ENCODE measurements around the gene CPLX1. TPM values are rescaled to one million over a fixed set of nuclear protein-coding genes. Genes with fewer than 3 reads are reported as not detected.

Gene CPLX1
- total RNA-seq, 1 donor from 2014 or later, result 115 TPM

- Mint-ChIP-seq H3K4me1 (ENCODE audit: low read depth, unreplicated experiment) (peaks cover 18% of the 10 kb centered on the region), H3K27ac (ENCODE audit: unreplicated experiment) (peak overlapping the region; percentile 77), H3K9me3 (ENCODE audit: unreplicated experiment) (peaks cover 25% of the 10 kb centered on the region), H3K27me3 (ENCODE audit: unreplicated experiment) (peaks cover 10% of the 10 kb centered on the region), H3K4me3 (ENCODE audit: unreplicated experiment) (peak overlapping the region; percentile 35), H3K36me3 (ENCODE audit: unreplicated experiment) (peaks cover 8% of the 10 kb centered on the region)
- DNase-seq, result no peak
- no peak for TF ChIP-seq CTCF (IDR thresholded peaks at IDR 0.05; ENCODE audit: partially characterized antibody, unreplicated experiment)
Measured at GRCh38 chr4:752196-752861, 73.6 kb downstream of the CPLX1 start.

- peaks cover 10% of the 10 kb centered on the region for H3K27me3 Mint-ChIP-seq (ENCODE audit: unreplicated experiment)
- no peak overlapping the region for H3K4me3 Mint-ChIP-seq (ENCODE audit: unreplicated experiment)
- peaks cover 18% of the 10 kb centered on the region for H3K4me1 Mint-ChIP-seq (ENCODE audit: low read depth, unreplicated experiment)
- DNase-seq, result no peak
- TF ChIP-seq CTCF (IDR thresholded peaks at IDR 0.05; ENCODE audit: partially characterized antibody, unreplicated experiment), result no peak
- peaks cover 25% of the 10 kb centered on the region for H3K9me3 Mint-ChIP-seq (ENCODE audit: unreplicated experiment)
- peaks cover 8% of the 10 kb centered on the region for H3K36me3 Mint-ChIP-seq (ENCODE audit: unreplicated experiment)
- H3K27ac Mint-ChIP-seq (ENCODE audit: unreplicated experiment), result peak overlapping the region; percentile 77
Measured at GRCh38 chr4:751676-752075, 74.3 kb downstream of the CPLX1 start.

GRCh38 chr4:749698-750666 lies 75.9 kb downstream of the CPLX1 start:
- peaks cover 18% of the 10 kb centered on the region for H3K4me1 Mint-ChIP-seq (ENCODE audit: low read depth, unreplicated experiment)
- peaks cover 21% of the 10 kb centered on the region for H3K9me3 Mint-ChIP-seq (ENCODE audit: unreplicated experiment)
- H3K27me3 Mint-ChIP-seq (ENCODE audit: unreplicated experiment), result peaks cover 7% of the 10 kb centered on the region
- no peak for TF ChIP-seq CTCF (IDR thresholded peaks at IDR 0.05; ENCODE audit: partially characterized antibody, unreplicated experiment)
- DNase-seq, result no peak
- peaks cover 5% of the 10 kb centered on the region for H3K36me3 Mint-ChIP-seq (ENCODE audit: unreplicated experiment)
- peak overlapping the region; percentile 2 for H3K27ac Mint-ChIP-seq (ENCODE audit: unreplicated experiment)
- no peak overlapping the region for H3K4me3 Mint-ChIP-seq (ENCODE audit: unreplicated experiment)

GRCh38 chr4:748461-748860 lies 77.5 kb downstream of the CPLX1 start:
- peak overlapping the region; percentile 48 for H3K27ac Mint-ChIP-seq (ENCODE audit: unreplicated experiment)
- no peak for TF ChIP-seq CTCF (IDR thresholded peaks at IDR 0.05; ENCODE audit: partially characterized antibody, unreplicated experiment)
- H3K27me3 Mint-ChIP-seq (ENCODE audit: unreplicated experiment), result peaks cover 8% of the 10 kb centered on the region
- H3K36me3 Mint-ChIP-seq (ENCODE audit: unreplicated experiment), result peaks cover 5% of the 10 kb centered on the region
- DNase-seq, result no peak
- H3K4me3 Mint-ChIP-seq (ENCODE audit: unreplicated experiment), result no peak overlapping the region
- H3K9me3 Mint-ChIP-seq (ENCODE audit: unreplicated experiment), result peaks cover 21% of the 10 kb centered on the region
- peaks cover 11% of the 10 kb centered on the region for H3K4me1 Mint-ChIP-seq (ENCODE audit: low read depth, unreplicated experiment)

Data from glutamatergic neuron (in vitro differentiated cells).